ENCODE data around the gene CUEDC1.

DNA sequence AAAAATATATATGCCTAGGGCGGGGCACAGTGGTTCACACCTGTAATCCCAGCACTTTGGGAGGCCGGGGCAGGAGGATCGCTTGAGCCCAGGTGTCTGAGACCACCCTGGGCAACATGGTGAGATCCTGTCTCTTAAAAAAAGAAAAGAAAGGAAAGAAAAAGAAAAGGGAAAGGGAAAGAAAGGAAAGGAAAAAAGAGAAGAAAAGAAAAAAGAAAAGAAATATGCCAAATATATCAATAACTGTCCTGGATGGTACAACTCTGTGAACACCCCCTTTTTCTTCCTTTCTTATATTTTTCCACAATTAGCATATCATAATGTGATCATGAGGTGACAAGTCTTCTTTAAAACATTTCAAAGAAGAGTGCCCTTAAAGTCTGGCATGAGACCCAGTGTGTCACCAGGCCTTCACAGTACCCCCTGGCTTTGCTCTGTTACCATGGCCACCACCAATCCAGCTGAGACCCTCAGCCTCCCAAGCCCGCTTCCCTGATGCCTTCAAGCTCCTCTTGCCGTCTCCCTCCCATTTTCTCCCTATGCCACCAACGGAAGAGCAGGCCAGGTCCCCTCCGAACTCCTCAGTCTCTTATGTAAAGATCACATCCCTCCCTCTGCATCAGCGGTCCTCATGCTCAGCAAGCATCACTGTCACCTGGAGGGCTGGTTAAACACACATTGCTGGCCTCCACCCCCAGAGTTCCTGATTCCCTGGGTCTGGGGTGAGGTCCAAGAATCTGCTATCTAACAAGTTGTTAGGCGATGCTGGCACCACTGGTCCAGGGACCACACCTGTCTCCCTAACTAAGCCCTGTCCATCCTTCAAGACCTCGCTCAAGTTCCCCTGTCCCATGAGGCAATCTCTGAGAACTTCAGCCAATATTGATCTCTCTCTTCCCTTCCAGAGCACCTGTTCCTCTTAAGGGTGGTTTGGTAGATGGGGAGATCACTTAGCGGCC lies 44.5 kb downstream of the CUEDC1 start:
- TF ChIP-seq, protein P1, sequence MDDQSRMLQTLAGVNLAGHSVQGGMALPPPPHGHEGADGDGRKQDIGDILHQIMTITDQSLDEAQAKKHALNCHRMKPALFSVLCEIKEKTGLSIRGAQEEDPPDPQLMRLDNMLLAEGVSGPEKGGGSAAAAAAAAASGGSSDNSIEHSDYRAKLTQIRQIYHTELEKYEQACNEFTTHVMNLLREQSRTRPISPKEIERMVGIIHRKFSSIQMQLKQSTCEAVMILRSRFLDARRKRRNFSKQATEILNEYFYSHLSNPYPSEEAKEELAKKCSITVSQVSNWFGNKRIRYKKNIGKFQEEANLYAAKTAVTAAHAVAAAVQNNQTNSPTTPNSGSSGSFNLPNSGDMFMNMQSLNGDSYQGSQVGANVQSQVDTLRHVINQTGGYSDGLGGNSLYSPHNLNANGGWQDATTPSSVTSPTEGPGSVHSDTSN (IDR thresholded peaks at IDR 0.05) = no peak
- no peak for TF ChIP-seq ESRRA (IDR thresholded peaks at IDR 0.05; ENCODE audit: borderline replicate concordance, low read length)
- TF ChIP-seq, protein P2, sequence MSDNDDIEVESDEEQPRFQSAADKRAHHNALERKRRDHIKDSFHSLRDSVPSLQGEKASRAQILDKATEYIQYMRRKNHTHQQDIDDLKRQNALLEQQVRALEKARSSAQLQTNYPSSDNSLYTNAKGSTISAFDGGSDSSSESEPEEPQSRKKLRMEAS (IDR thresholded peaks at IDR 0.05) = no peak
- no peak for TF ChIP-seq BHLHE40 (IDR thresholded peaks at IDR 0.05; ENCODE audit: low read depth, low read length)
- TF ChIP-seq, protein P3, sequence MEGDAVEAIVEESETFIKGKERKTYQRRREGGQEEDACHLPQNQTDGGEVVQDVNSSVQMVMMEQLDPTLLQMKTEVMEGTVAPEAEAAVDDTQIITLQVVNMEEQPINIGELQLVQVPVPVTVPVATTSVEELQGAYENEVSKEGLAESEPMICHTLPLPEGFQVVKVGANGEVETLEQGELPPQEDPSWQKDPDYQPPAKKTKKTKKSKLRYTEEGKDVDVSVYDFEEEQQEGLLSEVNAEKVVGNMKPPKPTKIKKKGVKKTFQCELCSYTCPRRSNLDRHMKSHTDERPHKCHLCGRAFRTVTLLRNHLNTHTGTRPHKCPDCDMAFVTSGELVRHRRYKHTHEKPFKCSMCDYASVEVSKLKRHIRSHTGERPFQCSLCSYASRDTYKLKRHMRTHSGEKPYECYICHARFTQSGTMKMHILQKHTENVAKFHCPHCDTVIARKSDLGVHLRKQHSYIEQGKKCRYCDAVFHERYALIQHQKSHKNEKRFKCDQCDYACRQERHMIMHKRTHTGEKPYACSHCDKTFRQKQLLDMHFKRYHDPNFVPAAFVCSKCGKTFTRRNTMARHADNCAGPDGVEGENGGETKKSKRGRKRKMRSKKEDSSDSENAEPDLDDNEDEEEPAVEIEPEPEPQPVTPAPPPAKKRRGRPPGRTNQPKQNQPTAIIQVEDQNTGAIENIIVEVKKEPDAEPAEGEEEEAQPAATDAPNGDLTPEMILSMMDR (IDR thresholded peaks at IDR 0.05) = no peak
